Calu3 (cell line): ENCODE results near the gene MTNR1A. TPM values are rescaled to one million over a fixed set of nuclear protein-coding genes. Genes with fewer than 3 reads are reported as not detected.

Experiments
- BruUV-seq: library from RNA; stranded (reverse); fragments of 400-500 nt; replicated peaks from 2 replicates; lab custom pipeline; 2021; lab: Mats Ljungman, UMichigan
- CTCF ChIA-PET: fragments of 300-600 bp; sonication (Branson Sonifier 250); formaldehyde crosslinking; loops from one replicate; lab custom pipeline; 2022; ENCODE audit warnings: antibody characterized with exemption; lab: Charles Lee
- DNase-seq: peaks from one replicate; pipeline ENCODE4 v3.0.0; 2022
- H3K27ac Mint-ChIP-seq: one replicate; pipeline ENCODE4 v1.8.0; 2022; ENCODE audit warnings: mixed read lengths; ENCODE audit not compliant: unreplicated experiment
- H3K27me3 Mint-ChIP-seq: one replicate; pipeline ENCODE4 v1.8.0; 2022; ENCODE audit warnings: mixed read lengths; ENCODE audit not compliant: unreplicated experiment
- H3K36me3 Mint-ChIP-seq: one replicate; pipeline ENCODE4 v1.8.0; 2022; ENCODE audit warnings: mild to moderate bottlenecking, moderate library complexity, mixed read lengths; ENCODE audit not compliant: insufficient read depth, unreplicated experiment
- H3K4me1 Mint-ChIP-seq: one replicate; pipeline ENCODE4 v1.8.0; 2022; ENCODE audit warnings: mild to moderate bottlenecking, low read depth, mixed read lengths; ENCODE audit not compliant: unreplicated experiment
- H3K4me3 Mint-ChIP-seq: one replicate; pipeline ENCODE4 v1.8.0; 2022; ENCODE audit warnings: mild to moderate bottlenecking, low read depth, moderate library complexity, mixed read lengths; ENCODE audit not compliant: unreplicated experiment
- H3K9me3 Mint-ChIP-seq: one replicate; pipeline ENCODE4 v1.8.0; 2022; ENCODE audit warnings: low read depth, mixed read lengths; ENCODE audit not compliant: unreplicated experiment
- CTCF ChIP-seq: fragments of 200-600 bp; IDR thresholded peaks from one replicate; pipeline ENCODE4 v1.8.0; 2022; ENCODE audit warnings: antibody characterized with exemption; ENCODE audit not compliant: unreplicated experiment
- intact Hi-C: fragments of 100-400 bp; cut with micrococcal nuclease; formaldehyde crosslinking; loops from one replicate; pipeline ENCODE4 v1.10.0; 2022; ENCODE audit not compliant: unreplicated experiment
- total RNA-seq: library from RNA; stranded (reverse); gene quantifications from 2 replicates; pipeline ENCODE4 v1.2.3, GENCODE V29; 2022

MTNR1A gene
- total RNA-seq, 1 experiment from 2014 or later = 2.9 TPM

GRCh38 chr4:186485561-186486062 lies 69.8 kb downstream of the MTNR1A start:
- CTCF ChIA-PET = no interaction called here
- Mint-ChIP-seq H3K9me3 (peaks cover 7% of the 10 kb centered on the region), H3K36me3 (peaks cover 4% of the 10 kb centered on the region), H3K27ac (no peak overlapping the region), H3K27me3 (peaks cover 13% of the 10 kb centered on the region), H3K4me1 (no peaks in the 10 kb centered on the region), H3K4me3 (no peak overlapping the region)
- no peak for TF ChIP-seq CTCF
- DNase-seq = no peak
- intact Hi-C loops = no loop called here
- no TSS peak for BruUV-seq

GRCh38 chr4:186485150-186485549 lies 70.2 kb downstream of the MTNR1A start:
- peaks cover 13% of the 10 kb centered on the region for H3K27me3 Mint-ChIP-seq
- H3K4me3 Mint-ChIP-seq = no peak overlapping the region
- no peaks in the 10 kb centered on the region for H3K4me1 Mint-ChIP-seq
- H3K9me3 Mint-ChIP-seq = peaks cover 2% of the 10 kb centered on the region
- no peak for TF ChIP-seq CTCF
- no TSS peak for BruUV-seq
- CTCF ChIA-PET = no interaction called here
- intact Hi-C loops = no loop called here
- no peak for DNase-seq
- peaks cover under 1% of the 10 kb centered on the region for H3K36me3 Mint-ChIP-seq
- H3K27ac Mint-ChIP-seq = no peak overlapping the region

- H3K4me3 Mint-ChIP-seq = no peak overlapping the region
Observed at GRCh38 chr4:186483656-186484055, 71.7 kb downstream of the MTNR1A start.

More at GRCh38 chr4:186483656-186484055, 71.7 kb downstream of the MTNR1A start:
- Mint-ChIP-seq H3K27me3 (peaks cover 13% of the 10 kb centered on the region), H3K36me3 (no peaks in the 10 kb centered on the region), H3K27ac (no peak overlapping the region), H3K9me3 (peaks cover 2% of the 10 kb centered on the region), H3K4me1 (no peaks in the 10 kb centered on the region)
- BruUV-seq = no TSS peak
- no peak for DNase-seq
- no peak for TF ChIP-seq CTCF
- CTCF ChIA-PET = no interaction called here
- intact Hi-C loops = no loop called here

Other genes with a start within 250 kb of the MTNR1A start
- gene FAT1, start 168.3 kb upstream of the MTNR1A start, total RNA-seq = 197 and 210 TPM in 2 replicates